Stomach (tissue), 4 donors: Measurements from ENCODE around the gene DNAJB5.

ENCODE experiments used
- EP300 ChIP-seq: sonication (generic); formaldehyde crosslinking; IDR thresholded peaks from one replicate; pipeline ENCODE4 v1.6.1; 2017; ENCODE audit warnings: antibody characterized with exemption
- POLR2A ChIP-seq, 4 donors: fragments of 450-650 bp; IDR thresholded peaks; one replicate each; pipeline ENCODE4 v1.6.1; 2016; ENCODE audit warnings: antibody characterized with exemption in 4 of 4, control low read depth in 2 of 4, mild to moderate bottlenecking in 1 of 4, moderate library complexity in 1 of 4
- POLR2AphosphoS5 ChIP-seq, 3 donors: sonication (generic); formaldehyde crosslinking; IDR thresholded peaks; one replicate each; pipeline ENCODE4 v1.6.1; 2016; ENCODE audit warnings: antibody characterized with exemption in 3 of 3
- TF ChIP-seq, protein P1 (sequence below), 7 experiments: fragments of 450-650 bp in 4 of 7; fragments of 200-600 bp in 3 of 7; sonication (generic) in 3 of 7; IDR thresholded peaks; one replicate each; pipeline ENCODE4 v1.5.1; 2016 to 2019; ENCODE audit warnings: antibody characterized with exemption in 7 of 7, control low read depth in 2 of 7, mild to moderate bottlenecking in 1 of 7

DNA sequence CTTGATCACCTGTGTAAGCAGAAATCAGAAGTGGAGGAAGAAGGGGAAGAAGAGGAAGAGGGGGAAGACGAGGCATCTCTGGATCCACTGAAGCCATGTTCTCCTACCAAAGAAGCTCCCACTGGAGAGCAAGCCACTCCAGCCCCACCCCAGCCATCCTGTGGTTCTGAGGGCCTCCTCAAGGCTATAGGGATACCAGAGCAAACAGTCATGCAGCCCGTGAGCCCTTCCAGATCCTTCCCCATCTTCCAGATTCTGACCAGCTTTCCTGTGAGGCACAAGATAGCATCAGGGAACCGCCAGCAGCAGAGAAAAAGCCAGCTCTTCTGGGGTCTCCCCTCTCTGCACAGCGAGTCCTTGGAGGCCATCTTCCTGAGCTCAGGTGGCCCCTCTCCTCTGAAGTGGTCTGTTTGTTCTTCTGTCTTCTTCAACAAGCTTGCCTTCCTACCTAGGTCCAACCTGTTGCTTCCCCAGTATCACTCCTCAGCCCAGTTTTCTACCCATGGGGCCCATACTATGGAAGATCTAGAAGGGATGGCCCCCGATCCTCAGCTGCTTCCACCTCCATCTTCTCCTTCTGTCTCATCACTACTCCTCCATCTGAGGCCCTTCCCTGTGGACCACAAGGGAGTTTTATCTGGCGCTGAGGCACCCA, 53.5 kb downstream of the DNAJB5 start:
- TF ChIP-seq POLR2A (IDR thresholded peaks at IDR 0.05) (no peak), POLR2AphosphoS5 (IDR thresholded peaks at IDR 0.05) (no peak), EP300 (no peak)
- TF ChIP-seq, protein P1, sequence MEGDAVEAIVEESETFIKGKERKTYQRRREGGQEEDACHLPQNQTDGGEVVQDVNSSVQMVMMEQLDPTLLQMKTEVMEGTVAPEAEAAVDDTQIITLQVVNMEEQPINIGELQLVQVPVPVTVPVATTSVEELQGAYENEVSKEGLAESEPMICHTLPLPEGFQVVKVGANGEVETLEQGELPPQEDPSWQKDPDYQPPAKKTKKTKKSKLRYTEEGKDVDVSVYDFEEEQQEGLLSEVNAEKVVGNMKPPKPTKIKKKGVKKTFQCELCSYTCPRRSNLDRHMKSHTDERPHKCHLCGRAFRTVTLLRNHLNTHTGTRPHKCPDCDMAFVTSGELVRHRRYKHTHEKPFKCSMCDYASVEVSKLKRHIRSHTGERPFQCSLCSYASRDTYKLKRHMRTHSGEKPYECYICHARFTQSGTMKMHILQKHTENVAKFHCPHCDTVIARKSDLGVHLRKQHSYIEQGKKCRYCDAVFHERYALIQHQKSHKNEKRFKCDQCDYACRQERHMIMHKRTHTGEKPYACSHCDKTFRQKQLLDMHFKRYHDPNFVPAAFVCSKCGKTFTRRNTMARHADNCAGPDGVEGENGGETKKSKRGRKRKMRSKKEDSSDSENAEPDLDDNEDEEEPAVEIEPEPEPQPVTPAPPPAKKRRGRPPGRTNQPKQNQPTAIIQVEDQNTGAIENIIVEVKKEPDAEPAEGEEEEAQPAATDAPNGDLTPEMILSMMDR (IDR thresholded peaks at IDR 0.05) = no peak
